HCT116 (cell line): ENCODE results near the gene DIP2B. TPM values are rescaled to one million over a fixed set of nuclear protein-coding genes. Genes with fewer than 3 reads are reported as not detected.

Source experiments
- ATAC-seq: fragments of 200-7000 bp; cut with Tn5 transposase; 2 replicates; pipeline ENCODE4 v1.9.1; 2020; ENCODE audit warnings: mild to moderate bottlenecking, moderate library complexity
- BruUV-seq: library from RNA; stranded (reverse); fragments of 400-500 nt; replicated peaks from 2 replicates; lab custom pipeline; 2021; lab: Mats Ljungman, UMichigan
- CTCF ChIA-PET: fragments of 300-600 bp; sonication (Branson Sonifier 250); formaldehyde crosslinking; loops from one replicate; lab custom pipeline; 2021; ENCODE audit warnings: antibody characterized with exemption; lab: Charles Lee
- POLR2A ChIA-PET: fragments of 300-600, 350-600 bp; sonication (Branson Sonifier 250); formaldehyde crosslinking; loops from one replicate; lab custom pipeline; 2021; ENCODE audit warnings: antibody characterized with exemption; lab: Charles Lee
- RAD21 ChIA-PET, 2 experiments: fragments of 300-600 bp; sonication (Branson Sonifier 250); formaldehyde crosslinking; loops; one replicate each; lab custom pipeline; 2023; ENCODE audit warnings: low total read pairs in 2 of 2; ENCODE audit not compliant: uncharacterized antibody in 2 of 2, unreplicated experiment in 2 of 2, low non-redundant PET in 1 of 2; lab: Charles Lee
- DNase-seq: peaks from one replicate; pipeline ENCODE4 v3.0.0-alpha.2; 2010; ENCODE audit warnings: low read depth, low spot score
- H2AFZ ChIP-seq: fragments of 200-600 bp; shearing (Covaris generic), sonication (generic); 2 replicates; pipeline ENCODE4 v1.6.1; 2017; ENCODE audit warnings: low read depth, mixed run types, mixed read lengths, antibody characterized with exemption, low read length; ENCODE audit not compliant: poor library complexity, severe bottlenecking
- H3K27ac ChIP-seq: 2 replicates; pipeline ENCODE4 v1.5.1; 2012; ENCODE audit warnings: low read depth, low read length
- H3K27me3 ChIP-seq: fragments of 200-600 bp; sonication (generic); 2 replicates; pipeline ENCODE4 v1.6.1; 2016; ENCODE audit warnings: mixed run types, low read length, mixed read lengths; ENCODE audit not compliant: insufficient read depth
- H3K36me3 ChIP-seq, 2 experiments: fragments of 200-500 bp in 1 of 2; fragments of 200-600 bp in 1 of 2; sonication (Bioruptor generic) in 1 of 2; sonication (generic) in 1 of 2; 2 replicates each; pipeline versions ENCODE4 v1.5.1 to v1.6.1; 2014 to 2016; ENCODE audit warnings: low read length in 2 of 2, inconsistent platforms in 1 of 2, mixed read lengths in 1 of 2, mixed run types in 1 of 2; ENCODE audit not compliant: insufficient read depth in 2 of 2, control insufficient read depth in 1 of 2
- H3K4me1 ChIP-seq, 2 experiments: fragments of 200-600 bp in 1 of 2; sonication (generic) in 1 of 2; 2 replicates each; pipeline versions ENCODE4 v1.5.1 to v1.6.1; 2012 to 2017; ENCODE audit warnings: low read length in 2 of 2, inconsistent platforms in 1 of 2, mild to moderate bottlenecking in 1 of 2, mixed read lengths in 1 of 2, mixed run types in 1 of 2, moderate library complexity in 1 of 2; ENCODE audit not compliant: insufficient read depth in 2 of 2, control insufficient read depth in 1 of 2
- H3K4me2 ChIP-seq: fragments of 200-600 bp; sonication (generic); 2 replicates; pipeline ENCODE4 v1.6.1; 2017; ENCODE audit warnings: mixed run types, low read length, mixed read lengths
- H3K4me3 ChIP-seq, 2 experiments: fragments of 200-600 bp in 1 of 2; sonication (generic) in 1 of 2; replicated peaks in 1 of 2; 2 replicates each; pipeline ENCODE4 v1.5.1; 2011 to 2016; ENCODE audit warnings: low read length in 2 of 2, control low read depth in 1 of 2, low read depth in 1 of 2, mild to moderate bottlenecking in 1 of 2, mixed read lengths in 1 of 2, mixed run types in 1 of 2
- H3K79me2 ChIP-seq: fragments of 200-600 bp; sonication (generic); 2 replicates; pipeline ENCODE4 v1.6.1; 2017; ENCODE audit warnings: mild to moderate bottlenecking, mixed run types, low read length, moderate library complexity, mixed read lengths; ENCODE audit not compliant: insufficient read depth
- H3K9ac ChIP-seq: fragments of 200-600 bp; sonication (generic); 2 replicates; pipeline ENCODE4 v1.6.1; 2016; ENCODE audit warnings: low read length, mixed read lengths
- H3K9me2 ChIP-seq: fragments of 200-600 bp; sonication (generic), shearing (Covaris generic); 2 replicates; pipeline ENCODE4 v1.6.1; 2017; ENCODE audit warnings: mixed run types, mild to moderate bottlenecking, moderate library complexity; ENCODE audit not compliant: insufficient read depth
- H3K9me3 ChIP-seq, 2 experiments: fragments of 200-500 bp in 1 of 2; fragments of 200-600 bp in 1 of 2; sonication (Bioruptor generic) in 1 of 2; sonication (generic) in 1 of 2; 2 replicates each; pipeline ENCODE4 v1.6.1; 2014 to 2017; ENCODE audit warnings: low read length in 2 of 2, mixed read lengths in 2 of 2, inconsistent platforms in 1 of 2, low read depth in 1 of 2, mild to moderate bottlenecking in 1 of 2, mixed run types in 1 of 2, moderate library complexity in 1 of 2; ENCODE audit not compliant: control insufficient read depth in 1 of 2, insufficient read depth in 1 of 2
- H4K20me1 ChIP-seq: fragments of 200-600 bp; sonication (generic), shearing (Covaris generic); 2 replicates; pipeline ENCODE4 v1.6.1; 2017; ENCODE audit warnings: mixed run types, mild to moderate bottlenecking, moderate library complexity; ENCODE audit not compliant: insufficient read depth
- CBX3 ChIP-seq: IDR thresholded peaks from 2 replicates; pipeline ENCODE4 v1.6.1; 2012; ENCODE audit warnings: low read depth
- CEBPB ChIP-seq: IDR thresholded peaks from 2 replicates; pipeline ENCODE4 v1.6.1; 2012; ENCODE audit warnings: low read depth
- POLR2A ChIP-seq: IDR thresholded peaks from 2 replicates; pipeline ENCODE4 v1.7.0; 2011; ENCODE audit warnings: borderline replicate concordance; ENCODE audit not compliant: insufficient read depth, insufficient read length; ENCODE audit errors: extremely low read depth
- SP1 ChIP-seq: IDR thresholded peaks from 2 replicates; pipeline ENCODE4 v1.6.1; 2012; ENCODE audit warnings: low read depth
- TCF7L2 ChIP-seq: IDR thresholded peaks from 2 replicates; pipeline ENCODE4 v1.7.0; 2011; ENCODE audit warnings: borderline replicate concordance, inconsistent platforms; ENCODE audit not compliant: insufficient read depth, insufficient read length; ENCODE audit errors: extremely low read depth
- YY1 ChIP-seq: IDR thresholded peaks from 2 replicates; pipeline ENCODE4 v1.6.1; 2011; ENCODE audit warnings: low read length, low read depth, moderate library complexity, mild to moderate bottlenecking; ENCODE audit not compliant: insufficient replicate concordance; ENCODE audit errors: extremely low read depth
- ZFX ChIP-seq: fragments of 450-650 bp; IDR thresholded peaks from 2 replicates; pipeline ENCODE4 v1.6.1; 2017
- intact Hi-C: fragments of 100-400 bp; cut with micrococcal nuclease; formaldehyde crosslinking; loops from 2 replicates; pipeline ENCODE4 v1.10.0; 2022
- total RNA-seq: library from RNA; stranded (reverse); gene quantifications from one replicate; pipeline ENCODE4 v1.2.1, GENCODE V29; 2021; ENCODE audit not compliant: unreplicated experiment

The DIP2B gene
- total RNA-seq, 1 experiment from 2014 or later = 32.3 TPM

- intact Hi-C loops = no loop called here
- no peak for ATAC-seq
- Histone ChIP-seq H4K20me1 (no peaks in the 10 kb centered on the region), H3K79me2 (no peaks in the 10 kb centered on the region), H3K4me3 (no peak overlapping the region), H3K4me2 (no peak overlapping the region), H3K4me1 (peaks cover 4 to 5% of the 10 kb centered on the region in 2 experiments; a peak in 1 of 4 replicates), H3K27ac (no peak overlapping the region), H3K9me3 (no peaks in the 10 kb centered on the region), H3K9me2 (no peaks in the 10 kb centered on the region), H3K9ac (no peak overlapping the region), H3K27me3 (no peaks in the 10 kb centered on the region), H2AFZ (no peak overlapping the region), H3K36me3 (no peaks in the 10 kb centered on the region)
- ChIA-PET RAD21 (no interaction called here), POLR2A (no interaction called here), CTCF (no interaction called here)
- DNase-seq = no peak
- TF ChIP-seq YY1 (no peak), CEBPB (no peak)
- BruUV-seq = no TSS peak
Observed at GRCh38 chr12:50660425-50660822, 155.6 kb downstream of the DIP2B start.

- no peaks in the 10 kb centered on the region for H3K9me3 ChIP-seq
- no peak overlapping the region for H3K4me2 ChIP-seq
- no TSS peak for BruUV-seq
- no peak overlapping the region for H3K9ac ChIP-seq
- H2AFZ ChIP-seq = no peak overlapping the region
- H3K27me3 ChIP-seq = no peaks in the 10 kb centered on the region
- DNase-seq (no peak), ATAC-seq (no peak)
- CTCF ChIA-PET = no interaction called here
- 0 out of 2 replicates have a peak, but pooled peaks cover 7% of the 10 kb centered on the region for H4K20me1 ChIP-seq
- RAD21 ChIA-PET = no interaction called here
- H3K79me2 ChIP-seq = no peaks in the 10 kb centered on the region
- 0 out of 4 replicates have a peak, but pooled peaks cover under 1 to 4% of the 10 kb centered on the region in 2 experiments for H3K4me1 ChIP-seq
- H3K27ac ChIP-seq = no peak overlapping the region
- H3K9me2 ChIP-seq = no peaks in the 10 kb centered on the region
- POLR2A ChIA-PET = no interaction called here
- H3K36me3 ChIP-seq = no peaks in the 10 kb centered on the region
- no peak overlapping the region for H3K4me3 ChIP-seq
- intact Hi-C loops = no loop called here
- TF ChIP-seq CBX3 = no peak
- no peak for TF ChIP-seq SP1
- TF ChIP-seq TCF7L2 = no peak
- no peak for TF ChIP-seq POLR2A
- no peak for TF ChIP-seq ZFX
- TF ChIP-seq, all 23 proteins: peak for 0
Observed at GRCh38 chr12:50661300-50662115, 156.7 kb downstream of the DIP2B start.
